Kidney capillary endothelial cell (primary cell): Measurements from ENCODE around the gene MAN1A2.

Experiments used
- DNase-seq: peaks from one replicate; pipeline ENCODE4 v3.0.0-alpha.2; 2018; ENCODE audit warnings: low spot score

The MAN1A2 gene

GRCh38 chr1:117559139-117559538 is 191.9 kb downstream of the MAN1A2 start:
- DNase-seq: no peak

GRCh38 chr1:117559985-117560384 is 192.7 kb downstream of the MAN1A2 start:
- DNase-seq: no peak

- DNase-seq: no peak
These were observed 193.8 kb downstream of the MAN1A2 start for GRCh38 chr1:117561071-117561470.

GRCh38 chr1:117561551-117561950 is 194.3 kb downstream of the MAN1A2 start:
- DNase-seq: no peak

DNA sequence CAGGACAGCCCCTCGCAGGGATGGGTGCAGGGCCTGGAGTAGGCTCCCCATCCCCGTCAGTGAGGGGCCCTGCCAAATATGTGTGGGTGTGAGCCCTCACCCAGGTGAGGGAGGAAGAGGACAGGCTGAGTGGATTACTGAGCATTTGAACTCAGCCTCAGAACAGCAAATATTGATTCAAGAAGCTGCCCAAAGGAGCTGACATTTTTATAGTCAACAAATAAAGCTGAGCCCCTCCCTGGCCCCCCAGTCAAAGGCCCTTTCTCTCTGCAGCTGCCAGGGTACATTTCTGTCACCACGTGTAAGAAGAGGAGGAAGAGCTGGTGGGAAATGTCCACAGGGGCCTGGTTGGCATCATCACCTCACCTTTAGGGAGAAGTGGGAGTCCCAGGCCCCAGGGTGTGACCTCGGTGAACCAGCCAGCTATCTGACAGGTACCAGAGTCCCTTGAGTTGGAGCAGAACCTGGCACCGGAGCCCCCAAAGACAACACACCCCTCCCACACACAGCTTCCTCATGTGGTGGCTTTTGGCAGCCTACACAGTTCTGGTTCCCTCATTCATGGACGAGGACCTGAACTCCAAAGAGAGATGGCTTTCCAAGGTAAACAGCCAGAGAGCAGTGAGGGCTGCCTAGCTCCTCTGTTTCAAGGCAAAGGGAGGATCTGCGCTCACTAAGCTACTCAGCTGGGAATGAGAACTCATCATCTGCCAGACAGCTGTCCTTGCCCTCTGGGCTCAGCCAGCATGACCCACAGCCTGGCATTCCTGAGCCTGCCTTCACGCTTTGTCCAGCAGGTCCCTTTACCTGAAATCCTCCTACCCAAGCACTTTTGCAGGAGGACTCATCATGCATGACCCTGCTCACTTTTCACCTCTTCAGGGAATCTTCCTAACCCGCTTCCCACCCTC is 195.6 kb downstream of the MAN1A2 start:
- no peak for DNase-seq

DNA sequence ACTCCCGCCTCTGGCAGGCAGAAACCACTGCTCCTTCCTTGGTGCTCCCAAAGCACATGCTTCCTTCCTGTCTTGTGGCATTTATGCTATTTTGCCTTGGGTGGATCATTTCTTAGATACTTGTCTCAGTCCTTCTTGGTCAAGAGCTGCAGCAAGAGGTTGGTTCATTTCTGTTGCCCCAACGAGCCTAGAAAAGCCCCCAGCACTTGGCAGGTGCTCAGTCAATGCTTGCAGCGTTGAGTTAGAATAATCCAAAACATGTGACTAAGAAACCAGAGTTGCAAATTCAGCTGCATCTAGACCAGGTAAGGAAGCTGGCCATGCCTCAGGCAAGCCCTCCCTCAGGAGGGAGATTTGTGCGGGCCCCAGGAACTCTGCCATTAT is 196.2 kb downstream of the MAN1A2 start:
- no peak for DNase-seq

DNA sequence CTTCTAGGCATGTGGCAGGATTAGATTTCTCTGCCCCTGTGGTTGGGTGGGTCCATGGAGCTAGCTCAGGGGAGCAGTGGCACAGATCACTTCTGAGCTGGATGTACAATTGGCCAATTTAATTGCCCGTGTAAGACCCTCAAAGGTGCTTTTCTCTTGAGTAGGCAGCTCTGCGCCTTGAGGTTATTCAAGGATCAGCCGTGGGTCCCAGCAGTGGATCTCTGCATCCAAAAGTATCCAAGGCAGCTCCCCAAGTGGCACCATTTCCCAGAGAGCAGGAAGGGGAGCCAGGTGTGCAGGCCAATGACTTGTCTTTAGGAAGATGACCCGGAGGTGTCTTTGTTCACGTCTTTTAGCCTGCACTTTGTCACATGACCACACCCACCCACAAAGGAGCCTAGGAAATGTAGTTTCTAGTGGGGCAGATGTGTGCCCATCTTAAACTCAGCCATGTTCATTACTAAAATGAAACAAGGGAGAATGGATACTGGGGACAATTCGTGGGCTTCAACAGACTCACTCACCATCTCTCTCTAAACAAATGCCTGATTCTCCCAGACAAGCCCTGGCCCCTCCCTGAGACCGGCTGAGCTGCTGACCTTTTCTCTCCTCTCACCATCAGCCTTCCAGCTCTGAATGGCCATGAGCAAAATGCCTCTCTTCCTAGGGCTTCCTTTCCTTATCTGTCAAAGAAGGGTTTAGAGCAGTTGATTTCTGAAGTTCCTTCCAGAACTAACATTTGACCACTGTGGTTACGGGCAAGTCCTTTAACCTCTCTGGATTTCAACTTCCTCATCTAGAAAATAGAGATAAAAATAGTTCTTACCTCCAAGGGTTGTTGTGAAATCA is 197.2 kb downstream of the MAN1A2 start:
- no peak for DNase-seq

- no peak for DNase-seq
These were observed 197.9 kb downstream of the MAN1A2 start for GRCh38 chr1:117565076-117565556.

DNA sequence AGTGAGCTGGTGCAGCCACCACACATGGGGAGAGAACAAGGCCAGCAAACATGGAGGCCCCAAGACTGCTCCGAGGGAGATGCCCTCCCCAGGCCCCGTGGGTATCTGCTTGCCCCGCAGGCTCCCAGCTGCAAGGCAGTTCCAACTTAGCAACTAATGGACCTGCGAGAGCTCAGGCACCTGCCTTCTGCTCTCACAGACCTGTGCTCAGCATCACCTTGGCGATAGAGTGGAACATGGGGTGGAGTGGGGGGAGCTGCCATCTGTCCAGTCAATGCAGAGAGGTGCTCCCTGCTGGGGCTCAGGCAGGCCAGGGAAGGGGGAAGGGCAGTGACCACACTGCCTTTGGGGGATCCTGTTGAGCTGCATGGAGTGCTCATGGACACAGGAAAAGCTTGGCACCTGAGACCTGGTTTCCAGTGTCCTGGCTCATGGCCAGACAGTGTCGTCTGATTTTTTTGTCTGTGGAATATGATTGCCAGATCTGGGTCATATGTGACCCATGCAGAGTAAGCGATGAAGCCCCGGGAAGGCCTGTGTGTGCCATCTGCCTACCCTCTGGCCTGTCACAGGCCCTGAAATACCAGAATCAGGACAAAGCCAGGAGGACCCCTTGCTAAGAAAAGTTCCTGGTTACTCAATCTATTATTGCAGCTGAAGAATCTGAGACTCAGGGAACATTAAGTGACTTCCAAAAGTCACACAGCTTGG is 198.7 kb downstream of the MAN1A2 start:
- DNase-seq: no peak

DNA sequence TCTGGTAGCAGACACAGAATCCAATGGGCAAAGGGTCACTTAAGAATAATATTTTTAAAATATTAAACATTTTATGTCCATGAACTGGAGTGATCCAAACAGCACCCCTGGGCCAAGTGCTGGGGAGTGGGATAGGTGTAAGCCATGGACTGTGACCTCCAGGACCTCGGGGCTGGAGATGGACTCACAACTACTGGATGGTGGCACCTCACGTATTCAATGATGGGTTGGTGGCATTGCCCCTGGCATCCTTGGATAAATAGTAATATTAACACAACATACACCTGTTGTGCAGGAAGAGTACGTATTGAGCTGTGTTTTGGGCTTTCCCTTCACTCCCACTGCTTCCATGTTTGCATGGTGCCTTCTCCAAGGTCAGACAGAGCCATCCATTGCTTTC is 199.3 kb downstream of the MAN1A2 start:
- no peak for DNase-seq

DNA sequence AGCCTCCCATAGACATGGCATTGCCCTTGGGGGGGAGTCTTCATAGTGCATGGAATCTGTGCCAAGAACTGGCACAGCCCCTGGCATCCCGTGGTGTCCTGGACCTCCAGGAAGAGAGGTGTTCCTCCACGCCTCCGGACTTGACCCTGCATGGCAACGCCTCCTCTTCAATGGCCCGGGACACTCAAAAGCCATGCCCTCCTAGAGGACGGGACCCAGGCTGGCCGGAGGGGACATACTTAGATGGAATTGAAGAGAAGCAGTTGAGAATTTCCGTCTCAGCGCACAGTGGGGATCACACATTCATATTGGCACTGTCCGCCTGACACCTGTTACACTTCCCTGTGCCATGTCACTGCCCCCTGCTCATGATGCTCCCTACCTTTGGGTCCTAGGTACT is 200.2 kb downstream of the MAN1A2 start:
- no peak for DNase-seq

DNA sequence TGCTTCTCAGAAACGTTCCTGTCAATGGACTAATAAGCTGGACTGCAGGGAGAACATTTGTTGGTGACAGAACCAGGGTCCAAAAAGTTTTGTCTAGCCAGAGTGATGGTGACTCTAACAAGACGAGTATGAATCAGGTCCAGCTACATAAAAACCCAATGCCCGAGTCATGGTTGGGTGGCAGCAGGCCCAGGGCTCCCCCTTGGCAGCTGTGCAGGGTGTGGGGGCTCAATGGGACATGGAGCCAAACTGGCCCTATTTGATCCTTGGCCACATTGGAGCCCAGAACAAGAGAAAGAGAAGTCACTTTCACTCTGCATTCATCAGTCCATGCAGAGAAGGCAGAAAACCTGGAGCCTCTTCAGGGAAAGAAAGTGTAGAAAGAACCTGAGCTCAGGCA is 200.7 kb downstream of the MAN1A2 start:
- no peak for DNase-seq

DNA sequence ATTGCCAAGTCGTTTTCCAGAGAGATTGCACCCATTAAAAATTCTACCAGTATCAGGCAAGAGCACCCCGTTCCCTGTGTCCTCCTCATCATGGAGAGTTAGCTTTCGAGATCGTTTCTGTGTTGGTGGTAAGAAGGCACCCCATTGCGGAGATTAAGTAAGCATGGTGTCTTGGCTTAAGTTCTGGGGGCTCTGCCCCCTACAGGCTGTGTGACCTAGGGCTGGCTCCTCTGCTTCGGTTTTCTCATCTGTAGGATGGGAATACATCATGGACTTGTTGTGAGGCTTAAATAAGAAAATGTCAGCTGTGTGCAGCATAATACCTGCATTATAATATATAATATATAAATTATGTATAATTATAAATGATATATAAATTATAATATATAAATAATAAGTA is 201.8 kb downstream of the MAN1A2 start:
- no peak for DNase-seq

DNA sequence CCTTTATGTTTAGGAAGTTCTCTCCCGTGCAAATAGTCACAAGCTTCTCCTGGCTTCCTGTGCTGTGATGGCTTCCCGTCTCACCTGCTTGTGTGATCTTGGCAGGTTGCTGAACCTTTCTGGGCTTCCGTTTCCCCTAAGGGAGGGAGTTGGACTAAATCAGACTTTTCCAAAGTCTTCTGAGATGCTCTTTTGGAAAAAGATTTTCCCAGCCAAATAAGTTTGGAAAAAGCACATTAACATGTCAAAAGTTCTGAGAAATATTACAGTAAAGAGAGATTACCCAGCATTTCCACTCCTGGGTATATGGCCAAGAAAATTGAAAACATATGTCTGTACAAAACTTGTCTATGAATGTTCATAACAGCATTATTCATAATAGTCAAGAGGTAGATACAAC is 202.6 kb downstream of the MAN1A2 start:
- DNase-seq: no peak

DNA sequence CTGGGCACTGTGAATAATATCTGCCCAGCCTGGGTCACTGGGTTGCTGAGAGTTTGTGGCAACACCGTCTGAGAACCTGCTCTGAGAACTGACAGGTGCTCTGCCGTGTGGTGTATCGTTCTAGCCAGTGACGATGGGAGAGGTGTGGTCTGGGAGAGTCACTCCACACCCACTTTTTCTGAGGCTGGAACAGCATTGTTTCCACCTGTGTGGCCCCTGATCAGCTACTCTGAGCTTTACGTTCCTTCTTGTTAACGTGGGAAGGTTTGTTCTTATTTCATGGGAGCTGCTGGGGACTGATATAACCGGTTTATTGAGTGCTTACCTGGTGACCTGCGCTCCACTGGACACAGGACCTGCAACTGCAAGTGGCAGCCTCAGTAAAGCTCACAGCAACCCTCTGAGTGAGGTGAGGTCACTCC is 203.8 kb downstream of the MAN1A2 start:
- no peak for DNase-seq

DNA sequence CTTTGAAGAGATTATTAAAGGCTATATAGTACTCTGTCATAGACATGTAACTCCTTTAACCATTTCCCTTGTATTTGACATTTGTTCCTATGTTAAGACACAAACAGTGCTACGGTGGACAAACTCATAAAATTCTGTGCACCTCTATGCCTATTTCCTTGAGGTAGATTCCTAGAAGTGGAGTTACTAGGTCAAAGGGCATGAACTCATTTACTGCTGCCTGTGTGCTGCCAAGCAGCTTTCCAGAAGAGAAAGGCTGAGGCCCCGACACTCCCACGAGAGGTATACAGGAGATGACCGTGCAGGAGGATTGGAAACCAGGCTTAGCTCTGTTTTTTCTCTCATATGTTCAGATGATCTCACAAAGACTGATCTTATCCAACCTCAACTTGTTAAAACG is 204.2 kb downstream of the MAN1A2 start:
- no peak for DNase-seq

DNA sequence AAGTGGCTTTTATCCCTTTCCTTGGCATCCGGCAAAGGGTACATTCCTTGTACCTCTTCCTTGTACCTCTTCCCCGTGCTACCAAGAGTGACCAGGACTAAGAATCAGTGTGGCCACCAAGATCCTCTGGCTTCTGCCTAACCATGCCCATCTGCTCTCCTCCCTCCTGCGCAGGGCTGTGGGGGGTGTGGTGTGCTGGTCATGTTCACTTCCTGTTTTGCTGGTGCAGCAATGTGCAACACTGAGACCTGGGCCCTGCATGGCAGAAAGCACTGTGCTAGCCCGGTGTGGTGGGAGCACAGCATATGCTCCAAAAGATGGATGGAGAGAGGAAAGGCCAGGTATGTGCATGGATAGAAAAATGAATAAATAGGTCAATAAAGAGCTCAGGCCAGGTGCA is 205.3 kb downstream of the MAN1A2 start:
- no peak for DNase-seq

DNA sequence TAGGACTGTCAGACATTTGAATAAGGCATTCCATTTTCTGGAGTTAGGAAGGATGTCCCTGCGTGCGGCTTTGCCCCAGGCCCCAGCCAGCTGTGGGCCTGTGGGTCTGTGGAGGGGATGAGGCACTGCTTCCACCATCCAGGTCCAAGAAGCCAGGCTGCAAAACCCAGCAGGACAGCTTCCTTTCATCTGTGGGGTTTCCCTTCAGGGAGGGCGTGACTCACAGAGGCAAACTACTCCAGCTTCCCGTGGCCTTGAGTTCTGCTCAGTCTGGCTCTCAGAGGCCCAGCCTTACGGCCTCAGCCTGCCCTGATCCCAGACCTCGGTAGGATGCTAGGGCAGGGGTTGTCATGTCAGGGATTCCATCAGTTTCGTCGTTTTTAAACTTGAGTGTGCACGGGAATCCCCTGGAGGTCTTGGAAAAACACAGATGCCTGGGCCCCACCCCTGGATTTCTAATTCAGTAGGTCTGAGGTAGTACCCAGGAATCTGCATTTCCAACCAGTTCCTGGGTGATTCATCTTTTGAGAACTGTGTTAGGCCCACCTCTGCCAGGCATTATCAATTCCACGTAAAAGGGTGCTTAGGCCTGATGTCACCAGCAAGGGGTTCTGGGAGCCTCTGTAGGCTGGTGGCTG is 206.3 kb downstream of the MAN1A2 start:
- DNase-seq: peak; percentile 9

DNA sequence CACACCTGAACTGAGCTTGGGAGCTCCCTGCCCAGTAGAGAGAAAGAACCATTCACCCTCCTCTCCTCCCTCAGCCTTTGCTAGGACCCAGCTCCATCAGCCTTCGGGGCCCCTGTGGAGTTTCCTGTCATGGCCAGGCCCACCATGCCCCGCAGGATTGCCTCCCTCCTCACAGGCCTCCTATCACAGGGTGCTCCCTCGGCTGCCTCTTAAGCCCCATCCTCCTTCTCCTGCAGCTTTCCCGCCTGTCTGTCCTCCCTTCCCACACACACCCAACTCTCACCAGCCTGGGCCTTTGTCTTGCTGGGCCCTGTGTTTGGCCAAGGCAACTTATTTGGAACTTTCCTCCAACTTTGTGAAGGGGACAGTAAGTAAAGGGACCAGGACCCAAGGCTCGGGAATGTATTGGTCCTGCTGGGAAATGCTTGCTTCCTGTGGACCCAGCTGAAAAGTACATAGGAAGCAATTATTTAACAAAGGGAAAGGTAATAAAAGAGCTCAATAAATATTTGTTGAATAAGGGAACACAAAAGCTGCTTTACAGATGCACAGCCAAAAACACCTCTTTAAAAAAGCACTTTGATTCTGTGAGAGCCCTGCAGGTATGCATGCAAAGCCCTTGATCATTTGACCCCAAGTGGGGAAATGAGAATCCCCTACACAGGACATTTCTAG is 207.0 kb downstream of the MAN1A2 start:
- no peak for DNase-seq

- DNase-seq: no peak
These were observed 208.5 kb downstream of the MAN1A2 start for GRCh38 chr1:117575586-117576225.

DNA sequence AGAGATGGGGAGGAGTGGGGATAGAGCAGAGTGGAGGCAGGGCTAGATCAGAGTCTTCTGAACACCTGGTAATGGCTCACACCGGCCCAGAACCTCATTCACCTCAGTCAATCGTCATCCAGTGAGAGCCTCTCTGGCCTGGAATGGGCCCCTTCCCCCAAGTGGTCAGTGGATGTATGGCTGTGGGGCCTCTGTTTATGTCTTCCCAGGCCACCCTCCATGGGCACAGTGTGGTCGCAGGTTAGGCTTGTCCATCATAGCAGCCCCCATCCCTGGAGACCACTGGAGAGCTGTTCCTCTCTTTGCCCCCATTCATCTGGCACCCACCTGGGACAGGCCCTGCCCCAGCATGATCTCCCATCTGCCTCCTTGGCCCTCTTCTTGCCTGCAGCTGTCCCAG is 209.0 kb downstream of the MAN1A2 start:
- DNase-seq: no peak
